ENCODE measurements around the gene COMMD2.

COMMD2 gene

GRCh38 chr3:149752051-149752787 lies at the start of gene COMMD2:
TSS of gene COMMD2 (minus strand) at chr3:149752489. CDS start at chr3:149752444, 45 bp downstream.
- peak; percentile 77 for DNase-seq (ENCODE audit: low spot score)

DNA sequence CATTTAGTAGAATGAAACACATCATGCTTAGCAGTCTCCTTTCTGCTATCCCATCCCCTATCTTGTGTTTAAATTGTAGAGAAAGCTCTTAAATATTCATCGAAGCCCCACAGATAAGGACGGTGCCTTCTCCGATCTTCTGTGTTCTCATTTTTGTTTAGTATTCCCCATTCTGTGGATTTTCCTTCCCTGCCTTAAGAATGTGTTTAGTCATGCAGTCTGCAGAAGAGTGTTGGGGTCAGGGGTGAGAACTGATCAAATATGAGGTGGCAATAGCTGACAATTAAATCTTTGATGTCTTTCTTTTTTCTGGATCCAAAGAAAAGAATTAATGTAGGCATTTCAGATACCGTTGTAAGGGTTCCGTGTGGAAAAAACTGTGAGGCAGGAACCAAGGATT lies 49.4 kb upstream of the COMMD2 start:
- DNase-seq (ENCODE audit: low spot score) = no peak

- DNase-seq (ENCODE audit: low spot score) = no peak
These were observed 48.9 kb upstream of the COMMD2 start for GRCh38 chr3:149801195-149801594.

DNA sequence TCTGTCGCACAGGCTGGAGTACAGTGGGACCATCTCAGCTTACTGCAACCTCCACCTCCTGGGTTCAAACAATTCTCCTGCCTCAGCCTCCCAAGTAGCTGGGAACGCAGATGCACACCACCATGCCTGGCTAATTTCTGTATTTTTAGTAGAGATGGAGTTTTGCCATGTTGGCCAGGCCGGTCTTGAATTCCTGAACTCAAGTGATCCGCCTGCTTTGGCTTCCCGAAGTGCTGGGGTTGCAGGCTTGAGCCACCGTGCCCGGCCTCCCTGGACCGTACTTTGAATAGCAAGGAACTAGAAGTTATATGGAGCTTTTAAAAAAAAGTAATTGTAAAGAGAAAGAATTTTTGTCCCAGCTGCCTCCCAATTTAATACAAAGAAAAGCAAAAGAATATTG lies 48.4 kb upstream of the COMMD2 start:
- DNase-seq (ENCODE audit: low spot score) = no peak

- no peak for DNase-seq (ENCODE audit: low spot score)
These were observed 43.7 kb upstream of the COMMD2 start for GRCh38 chr3:149796026-149796425.

DNA sequence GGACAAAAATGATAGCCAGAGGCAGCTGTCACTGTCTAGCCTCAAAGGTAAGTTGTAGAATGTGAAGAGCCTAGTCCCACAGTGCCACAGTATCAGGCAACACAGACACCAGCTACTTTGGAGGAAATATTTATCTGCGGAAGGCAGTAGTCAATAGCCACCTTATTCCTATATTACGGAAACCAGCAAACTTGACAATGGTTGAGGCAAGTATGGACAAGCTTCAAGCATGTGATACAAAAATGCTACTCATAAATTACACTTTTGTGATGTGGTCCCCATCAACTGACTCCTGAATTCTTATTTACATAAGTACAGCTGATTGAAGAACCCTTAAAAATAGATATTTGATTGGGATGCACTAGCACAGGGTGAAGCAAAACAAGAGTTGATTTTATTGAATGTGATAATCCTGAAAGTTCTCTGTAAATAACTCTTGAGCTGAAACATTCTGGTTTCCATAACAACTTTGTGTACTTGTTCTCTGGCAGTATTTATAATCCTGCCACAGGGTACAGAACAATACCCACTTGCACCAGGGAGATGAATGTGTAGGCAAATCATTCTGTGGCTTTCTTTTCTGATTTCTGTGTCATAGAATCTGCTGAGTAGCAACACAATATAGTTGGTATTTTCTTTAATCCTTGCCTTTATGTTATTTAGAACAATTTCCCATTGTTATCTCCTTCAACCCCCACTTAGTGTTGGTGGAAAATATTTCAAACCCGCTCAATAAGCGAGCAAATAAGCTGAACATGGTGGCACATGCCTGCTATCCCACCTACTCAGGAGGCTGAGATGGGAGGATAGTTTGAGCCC lies 40.4 kb upstream of the COMMD2 start, which contains the start of gene ANKUB1:
Gene ANKUB1 (minus strand): TSS at position 103 of the 819 bp plus-strand sequence. CDS start 188 bp downstream, outside the sequence.
- DNase-seq (ENCODE audit: low spot score) = no peak

DNA sequence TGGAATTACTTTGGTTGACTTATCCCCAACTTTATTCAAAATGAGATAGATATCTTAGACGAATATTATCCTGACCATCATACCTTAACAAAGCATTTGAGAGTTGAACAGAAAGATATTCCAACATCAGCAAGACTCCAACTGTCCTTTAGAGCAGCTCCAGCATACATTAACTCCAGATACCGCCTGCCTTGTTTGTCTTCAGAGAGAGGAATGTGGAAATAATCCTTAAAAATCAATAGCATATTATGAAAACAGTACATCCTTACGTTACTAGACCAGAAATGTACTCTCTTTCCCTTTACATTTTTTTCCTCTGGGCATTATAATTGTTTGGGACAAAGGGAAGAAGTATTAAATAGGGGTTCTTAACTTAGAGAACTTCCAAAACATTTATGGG lies 38.4 kb upstream of the COMMD2 start:
- no peak for DNase-seq (ENCODE audit: low spot score)

- no peak for DNase-seq (ENCODE audit: low spot score)
These were observed 38.0 kb upstream of the COMMD2 start for GRCh38 chr3:149790268-149790667.

DNA sequence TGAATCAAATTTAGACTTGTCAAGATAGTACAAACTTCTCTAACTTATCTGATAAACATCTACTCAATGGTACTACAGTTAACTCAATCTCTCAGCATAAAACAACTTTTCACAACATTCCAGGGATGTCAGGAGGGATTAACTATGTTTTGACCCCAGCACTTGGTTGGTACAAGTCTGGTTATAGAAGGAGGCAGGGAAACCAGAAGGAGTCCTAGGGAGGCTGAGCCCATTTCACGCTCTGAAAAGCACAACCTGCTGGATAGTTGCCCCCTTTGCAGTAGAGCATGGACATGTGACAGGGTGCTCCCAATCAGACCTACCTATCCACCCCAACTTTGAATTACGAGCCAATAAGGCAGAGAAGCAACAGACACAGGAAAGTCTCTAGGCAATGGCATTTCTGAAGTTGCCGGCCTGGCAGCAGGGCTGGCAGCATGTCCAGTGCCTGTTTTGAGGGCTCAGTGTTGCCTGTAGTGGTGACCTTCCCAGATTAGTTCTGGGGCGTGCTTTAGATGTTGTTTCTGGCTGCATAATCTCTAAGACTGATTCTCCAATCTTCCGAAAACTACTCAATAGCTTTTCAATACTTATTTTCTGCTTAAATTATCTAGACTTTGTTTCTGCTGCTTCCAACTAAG lies 31.9 kb upstream of the COMMD2 start:
- no peak for DNase-seq (ENCODE audit: low spot score)

GRCh38 chr3:149783576-149783975 lies 31.3 kb upstream of the COMMD2 start:
- DNase-seq (ENCODE audit: low spot score) = peak; percentile 59

DNA sequence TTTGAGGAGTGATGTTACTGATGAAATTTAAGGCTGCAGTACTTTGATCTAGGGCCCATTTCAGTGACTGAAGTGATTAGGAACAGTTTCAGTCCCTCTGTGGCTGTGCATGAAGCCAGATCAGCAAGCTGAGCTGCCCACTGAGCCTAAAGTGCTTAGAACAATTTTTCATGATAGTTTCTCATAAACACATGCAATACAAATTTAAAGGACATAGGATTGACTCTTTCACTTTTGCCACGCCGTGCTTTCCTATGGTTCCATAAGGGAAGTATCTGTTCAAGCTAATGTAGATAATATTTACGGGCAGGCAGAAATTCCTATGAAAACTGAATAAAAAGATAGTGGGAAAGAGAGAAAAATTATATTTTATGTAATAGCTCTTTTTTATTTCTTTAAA lies 29.5 kb upstream of the COMMD2 start:
- DNase-seq (ENCODE audit: low spot score) = no peak

DNA sequence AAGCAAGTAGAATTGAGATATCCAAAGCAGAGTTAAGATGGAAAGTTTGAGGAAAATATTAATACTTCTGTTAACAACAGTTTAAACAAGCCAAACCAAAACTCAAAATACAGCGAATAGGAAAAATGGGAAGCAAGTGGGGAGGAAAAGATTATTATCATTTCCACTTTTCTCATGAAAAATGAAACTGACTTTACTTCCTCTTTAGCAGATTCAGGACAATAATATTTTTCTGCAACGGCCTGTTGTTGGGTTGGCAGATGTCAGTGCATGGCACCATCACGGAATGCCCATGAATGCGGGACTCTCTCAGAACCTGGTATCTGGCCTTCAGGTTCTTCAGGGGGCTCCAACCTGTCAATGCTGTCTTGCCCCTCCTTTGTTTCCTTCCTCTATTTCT lies 28.9 kb upstream of the COMMD2 start:
- DNase-seq (ENCODE audit: low spot score) = no peak

DNA sequence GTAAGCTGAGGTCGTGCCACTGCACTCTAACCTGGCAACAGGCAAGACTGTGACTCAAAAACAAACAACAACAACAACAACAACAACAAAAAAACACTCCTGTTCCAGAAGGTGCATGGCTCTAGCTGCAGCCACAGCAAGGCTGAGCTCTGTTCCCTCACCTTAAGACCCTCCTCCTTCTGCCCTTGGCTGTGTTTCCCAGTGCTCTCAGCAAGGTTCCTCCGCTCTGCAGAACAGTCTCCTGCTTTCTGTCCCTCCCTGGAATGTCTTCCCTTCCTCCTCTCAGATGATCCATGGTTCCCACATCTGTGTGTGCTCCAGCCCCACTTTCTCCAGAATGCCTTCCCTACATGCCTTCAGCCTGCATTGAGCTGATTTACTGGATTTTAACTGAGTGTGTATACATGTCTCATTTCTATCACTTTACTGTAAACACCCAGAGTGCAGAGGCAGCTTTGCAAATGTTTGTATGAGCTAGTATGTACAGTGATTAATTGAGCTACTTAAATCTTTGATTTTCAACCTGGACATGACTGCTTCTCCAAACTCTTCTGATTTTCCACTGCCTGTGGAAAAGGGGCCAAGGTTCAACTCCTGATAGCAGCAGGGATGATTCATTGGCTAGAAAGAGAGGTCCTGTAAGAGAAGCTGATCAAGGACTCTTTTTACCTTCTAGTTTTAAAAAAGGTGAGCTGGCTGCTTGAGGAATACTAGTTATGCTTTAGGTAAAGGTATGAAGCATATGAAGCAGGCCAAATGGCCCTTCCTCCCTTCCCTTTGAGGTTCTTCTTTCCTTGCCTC lies 25.3 kb upstream of the COMMD2 start:
- DNase-seq (ENCODE audit: low spot score) = no peak

- no peak for DNase-seq (ENCODE audit: low spot score)
These were observed 23.9 kb upstream of the COMMD2 start for GRCh38 chr3:149776170-149776569.

- no peak for DNase-seq (ENCODE audit: low spot score)
These were observed 20.6 kb upstream of the COMMD2 start for GRCh38 chr3:149772861-149773260.

DNA sequence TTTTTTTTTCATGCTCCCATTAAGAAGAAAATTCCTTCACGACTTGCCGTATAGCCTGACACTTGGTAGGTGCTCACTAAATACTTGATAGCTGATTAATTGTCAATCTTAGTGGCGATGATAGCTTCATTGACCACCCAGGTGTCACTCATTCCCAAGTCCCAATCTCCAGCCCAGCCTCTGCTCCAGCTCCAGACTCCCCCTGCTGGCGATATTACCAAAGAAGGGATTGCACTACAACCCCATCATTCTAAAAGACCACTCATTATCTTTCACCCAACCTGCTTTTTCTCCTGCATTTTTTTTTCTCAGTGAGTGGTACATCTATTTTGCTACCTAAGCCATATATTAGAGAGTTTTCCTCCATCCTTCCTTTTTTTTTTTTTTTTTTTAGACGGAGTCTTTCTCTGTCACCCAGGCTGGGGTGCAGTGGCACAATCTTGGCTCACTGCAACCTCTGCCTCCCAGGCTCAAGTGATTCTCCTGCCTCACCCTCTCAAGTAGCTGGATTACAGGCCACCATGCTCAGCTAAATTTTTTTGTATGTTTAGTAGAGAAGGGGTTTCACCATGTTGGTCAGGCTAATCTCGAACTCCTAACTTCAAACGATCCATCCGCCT lies 19.5 kb upstream of the COMMD2 start:
- peak; percentile 41 for DNase-seq (ENCODE audit: low spot score)

DNA sequence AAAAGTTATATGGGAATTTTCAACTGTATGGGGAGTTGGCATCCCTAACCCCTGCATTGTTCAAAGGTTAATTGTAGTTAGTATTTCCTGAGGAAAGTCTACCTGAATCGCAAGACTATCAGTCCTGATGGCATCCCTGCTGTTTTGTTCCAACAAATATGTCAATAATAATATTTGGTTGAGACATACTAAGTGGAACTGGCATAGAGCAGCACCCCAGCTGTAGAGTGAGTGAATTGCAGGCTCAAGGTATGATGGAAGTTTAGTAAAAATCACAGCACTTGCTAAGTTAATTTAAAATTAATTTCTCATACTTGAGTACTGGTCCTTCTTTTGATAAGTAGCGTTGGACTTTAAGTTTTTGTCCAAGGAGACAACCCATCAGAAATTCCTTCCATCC lies 18.0 kb upstream of the COMMD2 start:
- no peak for DNase-seq (ENCODE audit: low spot score)

- no peak for DNase-seq (ENCODE audit: low spot score)
These were observed 16.4 kb upstream of the COMMD2 start for GRCh38 chr3:149768704-149769103.

- DNase-seq (ENCODE audit: low spot score) = peak; percentile 99
These were observed 15.4 kb upstream of the COMMD2 start for GRCh38 chr3:149767720-149768119.

- peak; percentile 93 for DNase-seq (ENCODE audit: low spot score)
These were observed 13.6 kb upstream of the COMMD2 start for GRCh38 chr3:149765762-149766334.

GRCh38 chr3:149764302-149764701 lies 12.0 kb upstream of the COMMD2 start:
- DNase-seq (ENCODE audit: low spot score) = no peak
